DOHH2 (cell line): ENCODE results near the gene EBPL.

ENCODE experiments used
- EZH2phosphoT487 ChIP-seq: fragments of 200-600 bp; sonication (generic); IDR thresholded peaks from 2 replicates; pipeline ENCODE4 v1.6.1; 2017; ENCODE audit warnings: borderline replicate concordance, mild to moderate bottlenecking, antibody characterized with exemption, low read length, moderate library complexity, mixed read lengths
- TF ChIP-seq, protein P1 (sequence below): fragments of 200-600 bp; sonication (generic); IDR thresholded peaks from one replicate; pipeline ENCODE4 v1.5.1; 2014; ENCODE audit warnings: antibody characterized with exemption, mild to moderate bottlenecking, low read depth, low read length; ENCODE audit not compliant: poor library complexity, severe bottlenecking

DNA sequence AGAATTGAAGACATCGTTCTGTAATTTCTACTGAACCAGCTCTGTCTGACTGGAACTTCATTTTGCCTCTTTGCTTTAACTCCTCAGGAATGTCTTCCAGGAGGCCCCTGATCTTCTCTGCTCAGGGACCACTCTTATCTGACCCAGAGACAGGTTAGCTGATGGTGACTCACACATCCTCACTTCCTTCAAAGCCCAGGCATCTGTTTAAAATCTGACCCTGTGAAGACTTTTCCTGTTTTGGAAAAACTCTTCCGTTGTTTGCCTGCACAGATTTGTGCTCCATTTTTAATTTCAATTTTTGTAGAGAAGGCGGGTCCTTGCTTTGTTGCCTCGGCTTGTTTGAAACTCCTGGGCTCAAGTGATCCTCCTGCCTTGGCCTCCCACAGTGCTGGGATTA lies 61.3 kb downstream of the EBPL start:
- TF ChIP-seq, protein P1, sequence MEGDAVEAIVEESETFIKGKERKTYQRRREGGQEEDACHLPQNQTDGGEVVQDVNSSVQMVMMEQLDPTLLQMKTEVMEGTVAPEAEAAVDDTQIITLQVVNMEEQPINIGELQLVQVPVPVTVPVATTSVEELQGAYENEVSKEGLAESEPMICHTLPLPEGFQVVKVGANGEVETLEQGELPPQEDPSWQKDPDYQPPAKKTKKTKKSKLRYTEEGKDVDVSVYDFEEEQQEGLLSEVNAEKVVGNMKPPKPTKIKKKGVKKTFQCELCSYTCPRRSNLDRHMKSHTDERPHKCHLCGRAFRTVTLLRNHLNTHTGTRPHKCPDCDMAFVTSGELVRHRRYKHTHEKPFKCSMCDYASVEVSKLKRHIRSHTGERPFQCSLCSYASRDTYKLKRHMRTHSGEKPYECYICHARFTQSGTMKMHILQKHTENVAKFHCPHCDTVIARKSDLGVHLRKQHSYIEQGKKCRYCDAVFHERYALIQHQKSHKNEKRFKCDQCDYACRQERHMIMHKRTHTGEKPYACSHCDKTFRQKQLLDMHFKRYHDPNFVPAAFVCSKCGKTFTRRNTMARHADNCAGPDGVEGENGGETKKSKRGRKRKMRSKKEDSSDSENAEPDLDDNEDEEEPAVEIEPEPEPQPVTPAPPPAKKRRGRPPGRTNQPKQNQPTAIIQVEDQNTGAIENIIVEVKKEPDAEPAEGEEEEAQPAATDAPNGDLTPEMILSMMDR = no peak
- no peak for TF ChIP-seq EZH2phosphoT487
